ENCODE results near the gene ASB10. TPM values are rescaled to one million over a fixed set of nuclear protein-coding genes. Genes with fewer than 3 reads are reported as not detected.

ASB10 gene
- total and polyA plus RNA-seq, 2 donors (not counting 1 experiment from before 2014, with no cell fraction given): not detected

DNA sequence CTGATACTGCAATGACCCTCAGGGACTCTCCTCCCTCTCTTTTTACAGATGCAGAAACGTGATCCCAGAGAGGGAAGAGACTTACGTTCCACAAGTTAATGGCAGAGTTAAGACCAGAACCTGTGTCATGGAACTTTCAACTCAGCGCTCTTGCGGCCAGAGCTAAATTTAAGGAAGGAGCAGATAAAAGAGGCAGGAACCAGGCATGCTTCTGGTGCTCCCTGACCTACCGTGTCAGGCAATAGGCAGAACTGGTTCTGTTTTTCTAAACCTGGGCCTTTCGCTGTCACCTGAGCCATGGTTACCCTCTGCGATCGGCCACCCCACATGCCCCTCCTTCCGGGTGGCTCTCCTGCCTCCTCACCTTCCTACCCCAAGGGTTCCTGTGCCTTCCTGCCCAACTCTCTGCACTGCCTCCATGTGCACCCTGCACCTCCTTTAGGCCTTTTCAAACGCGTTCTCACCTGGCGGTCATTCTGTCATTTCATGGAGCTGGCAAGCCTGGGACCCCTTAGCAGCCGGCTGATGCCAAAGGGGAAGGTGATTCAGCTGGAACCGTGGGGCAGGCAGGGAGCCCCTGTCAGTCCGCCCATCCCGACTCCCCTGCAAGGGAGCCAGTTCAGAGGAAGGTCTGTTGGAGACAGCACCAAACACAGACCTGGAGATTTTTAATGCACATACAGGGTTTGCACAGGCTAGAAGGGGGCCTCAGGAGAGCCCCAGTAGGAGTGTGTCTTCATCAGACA is 11.8 kb downstream of the ASB10 start:
- Histone ChIP-seq H2AFZ (ENCODE audit: low read length) (no peak overlapping the region), H3K36me3 (ENCODE audit: control insufficient read depth, insufficient read depth, low read length) (no peaks in the 10 kb centered on the region), H3K4me2 (ENCODE audit: extremely low read depth, insufficient read depth, low read length) (no peak overlapping the region), H3K79me2 (ENCODE audit: control insufficient read depth, insufficient read depth, low read length) (no peaks in the 10 kb centered on the region), H3K4me3 (replicated peaks in 1 of 4; ENCODE audit: control extremely low read depth in 1 of 4, insufficient read depth in 1 of 4, low read depth in 3 of 4, low read length in 4 of 4) (no peak overlapping the region), H3K9me3 (ENCODE audit: control insufficient read depth, insufficient read depth, low read depth, low read length) (no peaks in the 10 kb centered on the region), H3K4me1 (ENCODE audit: control insufficient read depth, extremely low read depth, insufficient read depth, low read length) (no peaks in the 10 kb centered on the region), H3K27me3 (ENCODE audit: control insufficient read depth, insufficient read depth, low read length) (peaks cover 8% of the 10 kb centered on the region), H4K20me1 (ENCODE audit: control insufficient read depth, extremely low read depth, insufficient read depth, low read length) (no peaks in the 10 kb centered on the region), H3K9ac (ENCODE audit: insufficient read depth, low read length) (no peak overlapping the region), H3K27ac (ENCODE audit: insufficient read depth, low read length) (no peak overlapping the region)
- TF ChIP-seq, protein P1, sequence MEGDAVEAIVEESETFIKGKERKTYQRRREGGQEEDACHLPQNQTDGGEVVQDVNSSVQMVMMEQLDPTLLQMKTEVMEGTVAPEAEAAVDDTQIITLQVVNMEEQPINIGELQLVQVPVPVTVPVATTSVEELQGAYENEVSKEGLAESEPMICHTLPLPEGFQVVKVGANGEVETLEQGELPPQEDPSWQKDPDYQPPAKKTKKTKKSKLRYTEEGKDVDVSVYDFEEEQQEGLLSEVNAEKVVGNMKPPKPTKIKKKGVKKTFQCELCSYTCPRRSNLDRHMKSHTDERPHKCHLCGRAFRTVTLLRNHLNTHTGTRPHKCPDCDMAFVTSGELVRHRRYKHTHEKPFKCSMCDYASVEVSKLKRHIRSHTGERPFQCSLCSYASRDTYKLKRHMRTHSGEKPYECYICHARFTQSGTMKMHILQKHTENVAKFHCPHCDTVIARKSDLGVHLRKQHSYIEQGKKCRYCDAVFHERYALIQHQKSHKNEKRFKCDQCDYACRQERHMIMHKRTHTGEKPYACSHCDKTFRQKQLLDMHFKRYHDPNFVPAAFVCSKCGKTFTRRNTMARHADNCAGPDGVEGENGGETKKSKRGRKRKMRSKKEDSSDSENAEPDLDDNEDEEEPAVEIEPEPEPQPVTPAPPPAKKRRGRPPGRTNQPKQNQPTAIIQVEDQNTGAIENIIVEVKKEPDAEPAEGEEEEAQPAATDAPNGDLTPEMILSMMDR (conservative IDR thresholded peaks at IDR 0.05 in 1 of 2, IDR thresholded peaks at IDR 0.05 in 1 of 2; ENCODE audit: low read depth in 1 of 2, low read length in 2 of 2): no peak
- no peak for TF ChIP-seq EZH2 (IDR thresholded peaks at IDR 0.05; ENCODE audit: low read length, missing control alignments)
- no peak for DNase-seq (ENCODE audit: low read depth in 2 of 2)

DNA sequence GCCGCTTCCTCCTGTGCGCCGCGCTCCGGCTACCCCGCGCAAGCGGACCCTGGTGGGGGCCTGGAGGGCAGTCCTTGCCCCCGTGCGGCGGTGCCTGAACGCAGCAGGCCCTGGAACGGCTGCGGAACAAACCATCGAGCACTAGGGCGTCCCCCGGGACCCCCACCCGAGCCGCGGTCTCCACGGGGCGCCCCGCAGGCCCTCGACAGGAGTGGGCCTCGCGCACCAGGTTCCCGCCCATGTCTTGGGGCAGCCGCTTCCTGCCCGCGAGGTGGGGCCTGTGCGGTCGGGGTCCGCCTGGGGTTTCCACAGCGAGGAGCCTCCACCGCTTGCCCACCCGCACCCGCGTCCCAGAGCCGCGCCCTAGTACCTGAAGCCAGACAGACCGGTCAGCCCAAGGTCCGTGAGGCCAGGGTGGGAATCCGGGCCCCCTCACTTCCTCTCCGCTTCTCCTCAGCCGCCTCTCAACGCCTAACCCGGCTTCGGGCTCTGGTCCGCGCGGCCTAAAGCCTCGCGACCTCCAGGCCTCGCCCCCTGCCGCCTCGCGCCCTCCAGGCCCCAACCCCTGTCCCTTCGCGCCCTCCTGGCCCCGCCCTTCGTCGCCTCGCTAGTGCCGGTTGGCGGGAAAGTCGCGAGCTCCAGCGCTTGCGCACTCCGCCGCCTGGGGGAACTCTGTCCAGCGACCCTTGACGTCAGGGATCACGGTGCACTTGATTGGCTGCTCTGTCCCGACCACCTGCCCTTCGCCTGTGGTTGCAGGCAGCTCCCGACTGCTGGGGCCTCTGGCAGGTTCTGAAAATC is 12.6 kb downstream of the ASB10 start:
- Histone ChIP-seq H3K4me1 (ENCODE audit: control insufficient read depth, extremely low read depth, insufficient read depth, low read length) (no peaks in the 10 kb centered on the region), H3K36me3 (ENCODE audit: control insufficient read depth, insufficient read depth, low read length) (no peaks in the 10 kb centered on the region), H2AFZ (ENCODE audit: low read length) (no peak overlapping the region), H3K27ac (ENCODE audit: insufficient read depth, low read length) (no peak overlapping the region), H3K27me3 (ENCODE audit: control insufficient read depth, insufficient read depth, low read length) (peaks cover 12% of the 10 kb centered on the region), H3K4me3 (replicated peaks in 1 of 4; ENCODE audit: control extremely low read depth in 1 of 4, insufficient read depth in 1 of 4, low read depth in 3 of 4, low read length in 4 of 4) (no peak overlapping the region), H3K9ac (ENCODE audit: insufficient read depth, low read length) (no peak overlapping the region), H3K9me3 (ENCODE audit: control insufficient read depth, insufficient read depth, low read depth, low read length) (no peaks in the 10 kb centered on the region), H3K4me2 (ENCODE audit: extremely low read depth, insufficient read depth, low read length) (no peak overlapping the region), H3K79me2 (ENCODE audit: control insufficient read depth, insufficient read depth, low read length) (no peaks in the 10 kb centered on the region), H4K20me1 (ENCODE audit: control insufficient read depth, extremely low read depth, insufficient read depth, low read length) (no peaks in the 10 kb centered on the region)
- DNase-seq (ENCODE audit: low read depth in 2 of 2): no peak
- TF ChIP-seq, protein P1 (conservative IDR thresholded peaks at IDR 0.05 in 1 of 2, IDR thresholded peaks at IDR 0.05 in 1 of 2; ENCODE audit: low read depth in 1 of 2, low read length in 2 of 2): no peak
- TF ChIP-seq EZH2 (IDR thresholded peaks at IDR 0.05; ENCODE audit: low read length, missing control alignments): no peak

DNA sequence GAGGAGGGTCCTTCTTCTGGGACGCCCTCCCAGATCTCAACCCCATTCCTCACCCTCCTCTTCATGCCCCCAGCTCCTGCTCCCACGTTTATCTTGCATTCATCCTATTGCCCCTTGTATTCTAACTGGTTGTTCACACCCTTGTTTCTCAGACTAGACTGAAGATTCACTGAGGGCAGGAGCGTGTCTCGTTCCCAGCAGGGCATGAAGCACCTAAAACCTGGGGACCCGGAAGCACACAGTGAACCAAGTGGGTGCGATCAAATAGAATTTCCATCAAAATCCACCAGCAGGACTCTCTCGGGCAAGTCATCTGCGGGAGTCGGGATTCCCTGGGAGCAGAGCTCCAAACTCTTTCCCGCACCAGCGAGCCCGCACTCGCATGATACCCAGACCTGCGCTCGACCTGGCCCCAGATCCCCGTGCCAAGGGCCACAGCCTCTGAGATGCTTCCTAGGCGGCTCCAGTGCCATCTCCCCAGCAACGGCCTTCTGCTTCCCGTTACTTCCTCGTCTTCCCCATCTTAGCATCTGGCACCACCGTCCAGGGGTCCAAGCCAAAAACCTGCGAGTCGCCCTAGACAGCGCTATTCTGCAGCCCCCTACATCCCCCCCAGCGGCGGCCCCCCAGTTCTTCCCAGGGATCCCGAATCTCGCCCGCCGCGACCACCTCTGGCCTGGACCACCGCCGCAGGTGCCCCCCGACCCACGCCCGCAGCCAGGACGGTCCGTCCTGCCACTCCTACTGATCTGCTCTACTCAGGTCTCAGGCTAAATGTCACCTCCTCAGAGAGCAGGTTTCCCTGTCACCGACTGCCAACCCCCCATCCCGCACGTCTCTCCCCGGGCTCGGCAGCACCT is 13.4 kb downstream of the ASB10 start:
- Histone ChIP-seq H3K36me3 (ENCODE audit: control insufficient read depth, insufficient read depth, low read length) (no peaks in the 10 kb centered on the region), H3K27ac (ENCODE audit: insufficient read depth, low read length) (no peak overlapping the region), H3K79me2 (ENCODE audit: control insufficient read depth, insufficient read depth, low read length) (no peaks in the 10 kb centered on the region), H3K4me1 (ENCODE audit: control insufficient read depth, extremely low read depth, insufficient read depth, low read length) (no peaks in the 10 kb centered on the region), H3K4me3 (replicated peaks in 1 of 4; ENCODE audit: control extremely low read depth in 1 of 4, insufficient read depth in 1 of 4, low read depth in 3 of 4, low read length in 4 of 4) (no peak overlapping the region), H3K27me3 (ENCODE audit: control insufficient read depth, insufficient read depth, low read length) (peaks cover 19% of the 10 kb centered on the region), H3K4me2 (ENCODE audit: extremely low read depth, insufficient read depth, low read length) (no peak overlapping the region), H2AFZ (ENCODE audit: low read length) (no peak overlapping the region), H3K9me3 (ENCODE audit: control insufficient read depth, insufficient read depth, low read depth, low read length) (no peaks in the 10 kb centered on the region), H4K20me1 (ENCODE audit: control insufficient read depth, extremely low read depth, insufficient read depth, low read length) (no peaks in the 10 kb centered on the region), H3K9ac (ENCODE audit: insufficient read depth, low read length) (no peak overlapping the region)
- DNase-seq (ENCODE audit: low read depth in 2 of 2): no peak
- TF ChIP-seq EZH2 (IDR thresholded peaks at IDR 0.05; ENCODE audit: low read length, missing control alignments): no peak

Data from fibroblast of lung (primary cell).